Pancreas (tissue), 10 donors: ENCODE measurements around the gene PROB1. TPM values are rescaled to one million over a fixed set of nuclear protein-coding genes. Genes with fewer than 3 reads are reported as not detected.
"Not testable (repeated sequence)": the region's sequence is repeated elsewhere in the genome, so short reads cannot be mapped to it uniquely, and the experiment has no call there.

ENCODE experiments used
- ATAC-seq, 4 donors: fragments of 200-7000 bp; cut with Tn5 transposase; one replicate each; pipeline versions ENCODE4 v1.8.0 to v1.9.1; 2020; ENCODE audit warnings: mild to moderate bottlenecking in 4 of 4, moderate library complexity in 4 of 4
- DNase-seq, 6 donors: peaks; one replicate each; pipeline ENCODE4 v3.0.0-alpha.2; 2020
- FAIRE-seq: peaks from 2 replicates; lab custom pipeline; 2012; peaks lifted over from hg19 to GRCh38; lab: Jason Lieb, UNC
- H3K27ac ChIP-seq, 4 donors: fragments of 200-600 bp; sonication (generic); 1 replicate in 3 of 4; 2 replicates in 1 of 4; pipeline versions ENCODE4 v1.5.0 to v1.8.0; 2020
- H3K27me3 ChIP-seq, 4 donors: fragments of 200-600 bp; one replicate each; pipeline ENCODE4 v1.8.0; 2021
- H3K36me3 ChIP-seq, 3 donors: fragments of 200-600 bp; sonication (generic) in 1 of 3; one replicate each; pipeline versions ENCODE4 v1.5.0 to v1.8.0; 2020 to 2021
- H3K4me1 ChIP-seq, 3 donors: fragments of 200-600 bp; one replicate each; pipeline ENCODE4 v1.8.0; 2021
- H3K4me3 ChIP-seq, 4 donors: fragments of 200-600 bp; sonication (generic) in 2 of 4; one replicate each; pipeline versions ENCODE4 v1.5.0 to v1.8.0; 2020 to 2021
- H3K9me3 ChIP-seq, 4 donors: fragments of 200-600 bp; one replicate each; pipeline ENCODE4 v1.8.0; 2021
- CTCF ChIP-seq, 4 donors: fragments of 200-600 bp; sonication (generic) in 3 of 4; IDR thresholded peaks; one replicate each; pipeline versions ENCODE4 v1.5.0 to v1.8.0; 2021; ENCODE audit warnings: antibody characterized with exemption in 4 of 4
- WGBS, 2 donors: extraction: QIAGEN DNeasy Blood & Tissue Kit; methylation state at CpG; one replicate each; pipeline ENCODE4 v1.1.7; 2013; 5-methylcytosine and 5-hydroxymethylcytosine counted together
- intact Hi-C, 3 donors: fragments of 100-400 bp; cut with DNase I; formaldehyde crosslinking; loops; one replicate each; pipeline versions ENCODE4 v1.11.1 to v1.14.2; 2022
- polyA plus RNA-seq, 2 donors: library from polyadenylated mRNA; stranded (reverse); fragments of 200-250 nt; gene quantifications; one replicate each; pipeline ENCODE4 v1.2.3, GENCODE V29; 2013
- total RNA-seq, 6 donors: library from RNA; stranded (reverse); fragmentation: NEBNext Ultra II Directional in 4 of 6; extraction: Animal tissue kit (Norgen Biotek cat#: 25700) in 4 of 6; gene quantifications; one replicate each; pipeline versions ENCODE4 v1.2.1 to v1.2.4, GENCODE V29; 2021 to 2023
- donor health status: healthy with polysubstance abuse.
- donor health status: DM: no; HTN: no; CAD: no; lungs with moderate emphysema.
- donor health status: DM: no; HTN: no; CAD: no.
- donor health status: control.
- donor health status: control.
- donor health status: Bipolar disorder and iron deficiency.
- donor health status: DM: yes; HTN: yes; CAD: no.
- donor health status: DM: no; HTN: no; CAD: no.
- donor health status: DM: no; HTN: no; CAD: no.
- donor health status: DM: yes; HTN: yes; CAD: no.

The PROB1 gene
- total and polyA plus RNA-seq, 8 donors, result 0.19 to 0.38 (median 0.34) TPM

- Histone ChIP-seq H3K9me3 (no peaks in the 10 kb centered on the region), H3K27me3 (no peaks in the 10 kb centered on the region), H3K4me1 (peaks cover 0 to 13% (median 2%) of the 10 kb centered on the region in 3 donors), H3K27ac (no peak overlapping the region), H3K36me3 (no peaks in the 10 kb centered on the region), H3K4me3 (peak overlapping the region in 1 of 4 donors; percentile 9)
- WGBS, 2 donors, result 37 to 39% methylated on average over 8 of the region's 8 CpGs
- DNase-seq (peak in 3 of 6 donors; percentile 32 to 67 (median 41)), ATAC-seq (peak in 3 of 4 donors; percentile 28 to 45 (median 40)), FAIRE-seq (no peak)
- intact Hi-C loops, result no loop called here
- no peak for TF ChIP-seq CTCF (IDR thresholded peaks at IDR 0.05)
Observed at GRCh38 chr5:139388198-139388821, 6.6 kb downstream of the PROB1 start.

- H3K4me1 ChIP-seq, result peaks cover 0 to 14% (median 2%) of the 10 kb centered on the region in 3 donors
- WGBS, 2 donors, result 68 to 74% methylated on average over 10 of the region's 10 CpGs
- DNase-seq (peak in 1 of 6 donors; percentile 43), ATAC-seq (no peak), FAIRE-seq (no peak)
- no peak for TF ChIP-seq CTCF (IDR thresholded peaks at IDR 0.05)
- H3K27ac ChIP-seq, result no peak overlapping the region
- no peaks in the 10 kb centered on the region for H3K9me3 ChIP-seq
- no peaks in the 10 kb centered on the region for H3K36me3 ChIP-seq
- H3K27me3 ChIP-seq, result no peaks in the 10 kb centered on the region
- intact Hi-C loops, result no loop called here
- no peak overlapping the region for H3K4me3 ChIP-seq
Observed at GRCh38 chr5:139387611-139388197, 7.2 kb downstream of the PROB1 start.

- WGBS, 2 donors, result 92 to 93% methylated on average over 10 of the region's 10 CpGs
- H3K9me3 ChIP-seq, H3K36me3 ChIP-seq, intact Hi-C loops, H3K27me3 ChIP-seq, H3K4me3 ChIP-seq, ATAC-seq, H3K27ac ChIP-seq, FAIRE-seq: not testable (repeated sequence)
- DNase-seq, result peak in 1 of 6 donors; percentile 22
- peaks cover 0 to 14% (median 2%) of the 10 kb centered on the region in 3 donors for H3K4me1 ChIP-seq
Observed at GRCh38 chr5:139386956-139387355, 7.9 kb downstream of the PROB1 start.

- intact Hi-C loops, result no loop called here
- Histone ChIP-seq H3K4me1 (peaks cover 0 to 14% (median 2%) of the 10 kb centered on the region in 3 donors), H3K4me3 (no peak overlapping the region), H3K27me3 (no peaks in the 10 kb centered on the region), H3K27ac (no peak overlapping the region), H3K36me3 (no peaks in the 10 kb centered on the region), H3K9me3 (no peaks in the 10 kb centered on the region)
- no peak for TF ChIP-seq CTCF (IDR thresholded peaks at IDR 0.05)
- FAIRE-seq (no peak), DNase-seq (peak in 1 of 6 donors; percentile 4), ATAC-seq (no peak)
- 74 to 80% methylated on average over 5 of the region's 5 CpGs for WGBS, 2 donors
Observed at GRCh38 chr5:139386050-139386438, 8.9 kb downstream of the PROB1 start.

- 42 to 54% methylated on average over 8 of the region's 8 CpGs for WGBS, 2 donors
- Histone ChIP-seq H3K9me3 (no peaks in the 10 kb centered on the region), H3K27me3 (no peaks in the 10 kb centered on the region), H3K36me3 (no peaks in the 10 kb centered on the region), H3K4me1 (peaks cover 0 to 14% (median 2%) of the 10 kb centered on the region in 3 donors), H3K27ac (peak overlapping the region; percentile 25 to 76 (median 32)), H3K4me3 (peak overlapping the region in 1 of 4 donors; percentile 32)
- intact Hi-C loops, result no loop called here
- DNase-seq (peak in 1 of 6 donors; percentile 9), ATAC-seq (peak; percentile 27 to 61 (median 50)), FAIRE-seq (no peak)
- no peak for TF ChIP-seq CTCF (IDR thresholded peaks at IDR 0.05)
Observed at GRCh38 chr5:139385061-139386049, 9.5 kb downstream of the PROB1 start.
